Stomach (tissue), 9 donors: ENCODE measurements around the gene FCGR2B. TPM values are rescaled to one million over a fixed set of nuclear protein-coding genes. Genes with fewer than 3 reads are reported as not detected.
"Not testable (repeated sequence)": the region's sequence is repeated elsewhere in the genome, so short reads cannot be mapped to it uniquely, and the experiment has no call there.

Experiments
- DNase-seq, 2 donors: peaks; one replicate each; pipeline versions ENCODE4 v3.0.0 to v3.0.0-alpha.2; 2013 to 2019
- H3K27ac ChIP-seq, 5 donors: fragments of 200-600 bp in 4 of 5; sonication (generic) in 4 of 5; one replicate each; pipeline ENCODE4 v1.5.1; 2013 to 2019; ENCODE audit warnings: mild to moderate bottlenecking in 1 of 5, moderate library complexity in 1 of 5
- H3K27me3 ChIP-seq, 3 donors: fragments of 200-600 bp; sonication (generic); one replicate each; pipeline ENCODE4 v1.5.1; 2017 to 2019; ENCODE audit warnings: mixed run types in 1 of 3
- H3K36me3 ChIP-seq, 4 donors: fragments of 200-600 bp; sonication (generic); 1 replicate in 3 of 4; 2 replicates in 1 of 4; pipeline ENCODE4 v1.5.1; 2016 to 2019
- H3K4me1 ChIP-seq, 4 donors: fragments of 200-600 bp; sonication (generic); one replicate each; pipeline ENCODE4 v1.5.1; 2016 to 2019
- H3K4me3 ChIP-seq, 4 donors: fragments of 200-600 bp; sonication (generic) in 3 of 4; one replicate each; pipeline ENCODE4 v1.5.1; 2016 to 2019; ENCODE audit warnings: mild to moderate bottlenecking in 1 of 4
- H3K9me3 ChIP-seq, 4 donors: fragments of 200-600 bp; sonication (generic); one replicate each; pipeline ENCODE4 v1.5.1; 2016 to 2019
- CTCF ChIP-seq, 7 experiments: fragments of 450-650 bp in 4 of 7; fragments of 200-600 bp in 3 of 7; sonication (generic) in 3 of 7; IDR thresholded peaks; one replicate each; pipeline ENCODE4 v1.5.1; 2016 to 2019; ENCODE audit warnings: antibody characterized with exemption in 7 of 7, control low read depth in 2 of 7, mild to moderate bottlenecking in 1 of 7
- EP300 ChIP-seq: sonication (generic); formaldehyde crosslinking; IDR thresholded peaks from one replicate; pipeline ENCODE4 v1.6.1; 2017; ENCODE audit warnings: antibody characterized with exemption
- POLR2A ChIP-seq, 4 donors: fragments of 450-650 bp; IDR thresholded peaks; one replicate each; pipeline ENCODE4 v1.6.1; 2016; ENCODE audit warnings: antibody characterized with exemption in 4 of 4, control low read depth in 2 of 4, mild to moderate bottlenecking in 1 of 4, moderate library complexity in 1 of 4
- POLR2AphosphoS5 ChIP-seq, 3 donors: sonication (generic); formaldehyde crosslinking; IDR thresholded peaks; one replicate each; pipeline ENCODE4 v1.6.1; 2016; ENCODE audit warnings: antibody characterized with exemption in 3 of 3
- WGBS, 5 donors: extraction: QIAGEN DNeasy Blood & Tissue Kit in 3 of 5; methylation state at CpG; one replicate each; pipeline versions ENCODE4 v1.1.5 to v1.1.7; 2013 to 2018; 5-methylcytosine and 5-hydroxymethylcytosine counted together
- intact Hi-C: fragments of 100-400 bp; cut with DNase I; formaldehyde crosslinking; loops from one replicate; pipeline ENCODE4 v1.15.1; 2023; ENCODE audit warnings: low total_unique reads
- polyA plus RNA-seq, 3 donors: library from polyadenylated mRNA; stranded (reverse); fragments of 200-250 nt; gene quantifications; one replicate each; pipeline ENCODE4 v1.2.3, GENCODE V29; 2013
- total RNA-seq, 5 donors: library from RNA; depleted of rRNA; stranded (reverse); fragments of >200 nt; gene quantifications; one replicate each; pipeline versions ENCODE4 v1.1.0 to v1.2.3, GENCODE V29; 2014 to 2016
- donor health status: healthy with polysubstance abuse.
- donor health status: Bipolar disorder and iron deficiency.
- donor health status: healthy.

FCGR2B gene
- total and polyA plus RNA-seq, 8 donors = 0.58 to 16.9 (median 2.1) TPM

GRCh38 chr1:161674908-161675307, 12.0 kb downstream of the FCGR2B start:
- WGBS, 5 donors = 60 to 97% (median 88%) methylated on average over 2 to 3 of the region's 3 CpGs
- H3K9me3 ChIP-seq, H3K27ac ChIP-seq, H3K36me3 ChIP-seq, H3K27me3 ChIP-seq, H3K4me3 ChIP-seq, intact Hi-C loops, H3K4me1 ChIP-seq: not testable (repeated sequence)
- peak in 1 of 2 donors; percentile 11 for DNase-seq

GRCh38 chr1:161676441-161676840, 13.5 kb downstream of the FCGR2B start:
- no peak for DNase-seq
- no peaks in the 10 kb centered on the region for H3K4me1 ChIP-seq
- TF ChIP-seq POLR2A (IDR thresholded peaks at IDR 0.05) = no peak
- TF ChIP-seq EP300 = no peak
- no peak for TF ChIP-seq CTCF (IDR thresholded peaks at IDR 0.05)
- TF ChIP-seq POLR2AphosphoS5 (IDR thresholded peaks at IDR 0.05) = no peak

GRCh38 chr1:161676958-161677689, 14.2 kb downstream of the FCGR2B start:
- Histone ChIP-seq H3K27me3 (peaks cover 0 to 10% (median 0%) of the 10 kb centered on the region in 3 donors), H3K27ac (no peak overlapping the region), H3K9me3 (no peaks in the 10 kb centered on the region), H3K36me3 (no peaks in the 10 kb centered on the region), H3K4me1 (no peaks in the 10 kb centered on the region), H3K4me3 (no peak overlapping the region)
- intact Hi-C loops = no loop called here
- TF ChIP-seq CTCF (IDR thresholded peaks at IDR 0.05) (no peak), POLR2A (IDR thresholded peaks at IDR 0.05) (no peak), POLR2AphosphoS5 (IDR thresholded peaks at IDR 0.05) (no peak), EP300 (no peak)
- 48 to 66% (median 51%) methylated on average over 5 of the region's 5 CpGs for WGBS, 5 donors
- DNase-seq = peak in 1 of 2 donors; percentile 32

More at GRCh38 chr1:161676441-161676840, 13.5 kb downstream of the FCGR2B start:
- Histone ChIP-seq H3K27me3 (peaks cover 0 to 7% (median 0%) of the 10 kb centered on the region in 3 donors), H3K4me3 (no peak overlapping the region), H3K36me3 (no peaks in the 10 kb centered on the region), H3K9me3 (no peaks in the 10 kb centered on the region), H3K27ac (no peak overlapping the region)
- intact Hi-C loops = no loop called here
- 88 to 96% (median 94%) methylated on average over 2 of the region's 2 CpGs for WGBS, 5 donors

- 87 to 96% (median 95%) methylated on average over 3 of the region's 3 CpGs for WGBS, 5 donors
- intact Hi-C loops = no loop called here
- Histone ChIP-seq H3K9me3 (no peaks in the 10 kb centered on the region), H3K4me3 (no peak overlapping the region), H3K4me1 (no peaks in the 10 kb centered on the region), H3K27me3 (peaks cover 0 to 14% (median 0%) of the 10 kb centered on the region in 3 donors), H3K36me3 (no peaks in the 10 kb centered on the region), H3K27ac (no peak overlapping the region)
- DNase-seq = no peak
- TF ChIP-seq EP300 (no peak), POLR2A (IDR thresholded peaks at IDR 0.05) (no peak), CTCF (IDR thresholded peaks at IDR 0.05) (no peak), POLR2AphosphoS5 (IDR thresholded peaks at IDR 0.05) (no peak)
These were observed 15.6 kb downstream of the FCGR2B start for GRCh38 chr1:161678500-161678899.

- Histone ChIP-seq H3K4me3 (no peak overlapping the region), H3K9me3 (no peaks in the 10 kb centered on the region), H3K4me1 (no peaks in the 10 kb centered on the region), H3K36me3 (no peaks in the 10 kb centered on the region), H3K27ac (no peak overlapping the region), H3K27me3 (peaks cover 0 to 14% (median 0%) of the 10 kb centered on the region in 3 donors)
- no peak for TF ChIP-seq POLR2A (IDR thresholded peaks at IDR 0.05)
- no peak for TF ChIP-seq CTCF (IDR thresholded peaks at IDR 0.05)
- TF ChIP-seq POLR2AphosphoS5 (IDR thresholded peaks at IDR 0.05) = no peak
- TF ChIP-seq EP300 = no peak
- WGBS, 5 donors = 77 to 81% (median 80%) methylated on average over 3 of the region's 3 CpGs
- intact Hi-C loops = no loop called here
- no peak for DNase-seq
These were observed 18.9 kb downstream of the FCGR2B start for GRCh38 chr1:161681879-161682278.
